MM.1S (cell line): Measurements from ENCODE around the gene LARGE1.
"Not testable (repeated sequence)": the region's sequence is repeated elsewhere in the genome, so short reads cannot be mapped to it uniquely, and the experiment has no call there.

ENCODE experiments used
- DNase-seq: peaks from one replicate; pipeline ENCODE4 v3.0.0-alpha.2; 2015
- H2AFZ ChIP-seq: fragments of 300-600 bp; sonication (generic); 2 replicates; pipeline ENCODE4 v1.6.0; 2016; ENCODE audit warnings: antibody characterized with exemption, low read length
- H3F3A ChIP-seq: fragments of 300-600 bp; sonication (generic); 2 replicates; pipeline ENCODE4 v1.6.1; 2016; ENCODE audit warnings: mild to moderate bottlenecking, antibody characterized with exemption, low read length, moderate library complexity, mixed read lengths; ENCODE audit not compliant: insufficient read depth
- H3K27ac ChIP-seq: fragments of 300-600 bp; sonication (generic); 2 replicates; pipeline ENCODE4 v1.5.1; 2016; ENCODE audit warnings: mild to moderate bottlenecking, low read length
- H3K27me3 ChIP-seq: fragments of 300-600 bp; sonication (generic); replicated peaks from 2 replicates; pipeline ENCODE4 v1.6.0; 2016; ENCODE audit warnings: low read length; ENCODE audit not compliant: insufficient read depth
- H3K36me3 ChIP-seq: fragments of 300-600 bp; sonication (generic); replicated peaks from 2 replicates; pipeline ENCODE4 v1.6.1; 2016; ENCODE audit warnings: mild to moderate bottlenecking, low read length, mixed read lengths; ENCODE audit not compliant: insufficient read depth
- H3K4me1 ChIP-seq: fragments of 300-600 bp; sonication (generic); 2 replicates; pipeline ENCODE4 v1.6.1; 2016; ENCODE audit warnings: low read length, mixed read lengths
- H3K4me2 ChIP-seq: fragments of 300-600 bp; sonication (generic); 2 replicates; pipeline ENCODE4 v1.6.0; 2016; ENCODE audit warnings: low read depth, low read length
- H3K4me3 ChIP-seq: fragments of 300-600 bp; sonication (generic); 2 replicates; pipeline ENCODE4 v1.5.1; 2016; ENCODE audit warnings: low read length, mixed read lengths
- H3K79me2 ChIP-seq: fragments of 300-600 bp; sonication (generic); 2 replicates; pipeline ENCODE4 v1.6.1; 2016; ENCODE audit warnings: mixed run types, low read length, mixed read lengths
- H3K9ac ChIP-seq: fragments of 300-600 bp; sonication (generic); 2 replicates; pipeline ENCODE4 v1.6.1; 2016; ENCODE audit warnings: low read length, mixed read lengths
- H3K9me2 ChIP-seq: fragments of 300-600 bp; sonication (generic); replicated peaks from 2 replicates; pipeline ENCODE4 v1.6.1; 2016; ENCODE audit warnings: mild to moderate bottlenecking, low read length, mixed read lengths; ENCODE audit not compliant: insufficient read depth
- H3K9me3 ChIP-seq: fragments of 300-600 bp; sonication (generic); replicated peaks from 2 replicates; pipeline ENCODE4 v1.6.1; 2016; ENCODE audit warnings: mild to moderate bottlenecking, low read length, mixed read lengths; ENCODE audit not compliant: insufficient read depth
- H4K20me1 ChIP-seq: fragments of 300-600 bp; sonication (generic); 2 replicates; pipeline ENCODE4 v1.6.1; 2016; ENCODE audit warnings: mild to moderate bottlenecking, low read length, moderate library complexity, mixed read lengths; ENCODE audit not compliant: insufficient read depth
- EZH2 ChIP-seq: fragments of 300-600 bp; sonication (generic); optimal IDR thresholded peaks from 2 replicates; pipeline ENCODE3; 2017; ENCODE audit warnings: low read depth, mild to moderate bottlenecking, antibody characterized with exemption, low read length, mixed read lengths
- EZH2phosphoT487 ChIP-seq: fragments of 300-600 bp; sonication (generic); IDR thresholded peaks from 2 replicates; pipeline ENCODE4 v1.6.1; 2018; ENCODE audit warnings: antibody characterized with exemption, low read length
- TF ChIP-seq, protein P1 (sequence below): fragments of 300-600 bp; sonication (generic); IDR thresholded peaks from 2 replicates; pipeline ENCODE4 v1.5.1; 2016; ENCODE audit warnings: antibody characterized with exemption, low read length, mixed read lengths

LARGE1 gene

DNA sequence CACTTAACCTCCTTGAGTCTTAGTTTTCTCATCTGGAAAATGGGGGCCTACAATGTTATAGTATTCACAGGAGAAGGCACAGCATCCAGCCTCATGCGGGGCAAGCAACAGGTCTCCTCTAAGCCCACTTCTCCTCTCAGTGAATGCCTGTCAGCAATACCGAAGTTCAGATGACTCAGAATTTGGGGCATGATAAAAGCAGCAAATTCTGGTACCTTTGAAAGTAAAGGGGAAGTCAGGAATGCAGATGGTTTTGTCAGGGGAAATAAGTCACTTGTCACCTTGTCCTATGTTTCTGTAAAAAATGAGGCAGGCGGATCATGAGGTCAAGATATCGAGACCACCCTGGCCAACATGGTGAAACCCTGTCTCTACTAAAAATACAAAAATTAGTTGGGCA, 350.2 kb downstream of the LARGE1 start:
- no peak for DNase-seq
- no peaks in the 10 kb centered on the region for H3K36me3 ChIP-seq
- peak overlapping the region; percentile 97; the same call in 1 of the 2 replicates for H3K4me2 ChIP-seq
- H3K4me1 ChIP-seq = peaks cover 32% of the 10 kb centered on the region
- peaks cover 44% of the 10 kb centered on the region for H3K79me2 ChIP-seq
- peak overlapping the region; percentile 99 for H3K27ac ChIP-seq
- H3K27me3 ChIP-seq = no peaks in the 10 kb centered on the region
- no peaks in the 10 kb centered on the region for H3K9me2 ChIP-seq
- H2AFZ ChIP-seq = peak overlapping the region; percentile 52; the same call in 1 of the 2 replicates
- no peak overlapping the region for H3K4me3 ChIP-seq
- TF ChIP-seq EZH2phosphoT487 = no peak
- no peak for TF ChIP-seq EZH2
- TF ChIP-seq, protein P1, sequence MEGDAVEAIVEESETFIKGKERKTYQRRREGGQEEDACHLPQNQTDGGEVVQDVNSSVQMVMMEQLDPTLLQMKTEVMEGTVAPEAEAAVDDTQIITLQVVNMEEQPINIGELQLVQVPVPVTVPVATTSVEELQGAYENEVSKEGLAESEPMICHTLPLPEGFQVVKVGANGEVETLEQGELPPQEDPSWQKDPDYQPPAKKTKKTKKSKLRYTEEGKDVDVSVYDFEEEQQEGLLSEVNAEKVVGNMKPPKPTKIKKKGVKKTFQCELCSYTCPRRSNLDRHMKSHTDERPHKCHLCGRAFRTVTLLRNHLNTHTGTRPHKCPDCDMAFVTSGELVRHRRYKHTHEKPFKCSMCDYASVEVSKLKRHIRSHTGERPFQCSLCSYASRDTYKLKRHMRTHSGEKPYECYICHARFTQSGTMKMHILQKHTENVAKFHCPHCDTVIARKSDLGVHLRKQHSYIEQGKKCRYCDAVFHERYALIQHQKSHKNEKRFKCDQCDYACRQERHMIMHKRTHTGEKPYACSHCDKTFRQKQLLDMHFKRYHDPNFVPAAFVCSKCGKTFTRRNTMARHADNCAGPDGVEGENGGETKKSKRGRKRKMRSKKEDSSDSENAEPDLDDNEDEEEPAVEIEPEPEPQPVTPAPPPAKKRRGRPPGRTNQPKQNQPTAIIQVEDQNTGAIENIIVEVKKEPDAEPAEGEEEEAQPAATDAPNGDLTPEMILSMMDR = no peak
- H3K9me3 ChIP-seq = no peaks in the 10 kb centered on the region
- peak overlapping the region; percentile 83; the same call in 1 of the 2 replicates for H3K9ac ChIP-seq
- H4K20me1 ChIP-seq = no peaks in the 10 kb centered on the region
- peaks cover 20% of the 10 kb centered on the region for H3F3A ChIP-seq

DNA sequence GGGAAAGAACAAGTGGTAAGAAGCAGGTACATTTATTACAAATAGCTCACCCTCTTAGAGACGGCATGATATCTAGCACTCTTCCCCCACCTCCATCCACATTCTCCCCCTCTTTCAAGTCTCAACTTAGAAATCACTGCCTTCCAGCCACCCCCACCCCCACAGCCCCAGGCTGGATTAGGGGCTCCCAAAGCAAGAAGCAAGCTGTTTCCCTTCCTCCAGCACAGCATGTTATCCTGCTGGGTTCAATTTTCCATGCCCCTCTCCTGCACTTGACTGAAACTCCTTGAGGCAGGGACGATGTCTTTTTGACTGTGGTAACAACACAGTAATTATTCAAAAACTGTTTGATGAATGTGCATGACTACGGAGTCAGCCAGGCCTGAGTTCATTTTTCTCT, 350.7 kb downstream of the LARGE1 start:
- Histone ChIP-seq H3K27ac (peak overlapping the region; percentile 99), H3K4me2 (peak overlapping the region; percentile 97), H3K36me3 (no peaks in the 10 kb centered on the region), H3K9me2 (no peaks in the 10 kb centered on the region), H2AFZ (peak overlapping the region; percentile 52), H3K4me3 (peak overlapping the region; percentile 58; the same call in 1 of the 2 replicates), H3K4me1 (peaks cover 32% of the 10 kb centered on the region), H3K79me2 (peaks cover 44% of the 10 kb centered on the region), H3K27me3 (no peaks in the 10 kb centered on the region), H3F3A (peaks cover 20% of the 10 kb centered on the region), H3K9ac (peak overlapping the region; percentile 83), H4K20me1 (no peaks in the 10 kb centered on the region), H3K9me3 (no peaks in the 10 kb centered on the region)
- DNase-seq = no peak
- no peak for TF ChIP-seq EZH2
- TF ChIP-seq, protein P1 = no peak
- TF ChIP-seq EZH2phosphoT487 = no peak

DNA sequence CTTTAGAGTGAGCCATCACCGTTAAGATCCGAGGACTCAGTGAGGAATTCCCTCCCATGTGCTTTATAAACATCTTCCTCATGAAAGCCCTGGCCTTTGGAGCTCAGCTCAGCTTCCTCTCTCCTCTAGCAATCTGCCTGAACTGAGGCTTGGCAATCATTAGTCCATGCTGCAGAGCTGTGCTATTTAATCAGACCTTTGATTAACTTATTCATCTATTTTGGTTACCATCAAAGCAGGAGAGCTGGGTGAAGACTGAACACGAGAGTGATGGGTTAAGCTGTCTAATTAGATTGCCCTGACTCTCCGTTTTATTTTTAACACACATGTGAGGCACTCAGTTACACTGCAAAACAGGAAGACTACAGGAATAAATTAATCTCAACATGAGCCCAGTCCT, 351.3 kb downstream of the LARGE1 start:
- peak overlapping the region; percentile 83 for H3K9ac ChIP-seq
- peaks cover 20% of the 10 kb centered on the region for H3F3A ChIP-seq
- H3K27ac ChIP-seq = peak overlapping the region; percentile 99
- H3K79me2 ChIP-seq = peaks cover 44% of the 10 kb centered on the region
- DNase-seq = peak; percentile 41
- H3K9me3 ChIP-seq = no peaks in the 10 kb centered on the region
- no peaks in the 10 kb centered on the region for H3K36me3 ChIP-seq
- H3K4me1 ChIP-seq = peaks cover 32% of the 10 kb centered on the region
- H4K20me1 ChIP-seq = no peaks in the 10 kb centered on the region
- H2AFZ ChIP-seq = peak overlapping the region; percentile 52
- peak overlapping the region; percentile 97 for H3K4me2 ChIP-seq
- H3K27me3 ChIP-seq = no peaks in the 10 kb centered on the region
- TF ChIP-seq, protein P1 = no peak
- TF ChIP-seq EZH2 = no peak
- TF ChIP-seq EZH2phosphoT487 = no peak
- no peaks in the 10 kb centered on the region for H3K9me2 ChIP-seq
- H3K4me3 ChIP-seq = peak overlapping the region; percentile 58

DNA sequence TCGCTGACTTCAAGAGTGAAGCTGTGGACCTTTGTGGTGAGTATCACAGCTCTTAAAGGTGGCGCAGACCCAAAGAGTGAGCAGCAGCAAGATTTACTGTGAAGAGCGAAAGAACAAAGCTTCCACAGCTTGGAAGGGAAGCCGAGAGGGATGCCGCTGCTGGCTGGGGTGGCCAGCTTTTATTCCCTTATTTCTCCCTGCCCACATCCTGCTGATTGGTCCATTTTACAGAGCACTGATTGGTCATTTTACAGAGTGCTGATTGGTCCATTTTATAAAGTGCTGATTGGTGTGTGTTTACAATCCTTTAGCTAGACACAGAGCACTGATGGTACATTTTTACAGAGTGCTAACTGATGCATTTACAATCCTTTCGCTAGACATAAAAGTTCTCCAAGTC, 353.8 kb downstream of the LARGE1 start:
- not testable (repeated sequence) for H2AFZ ChIP-seq, H3K4me2 ChIP-seq, H3K9me2 ChIP-seq, H3K36me3 ChIP-seq, H3K4me3 ChIP-seq, DNase-seq, H3K9me3 ChIP-seq, H3K27me3 ChIP-seq, H4K20me1 ChIP-seq, H3K9ac ChIP-seq
- Histone ChIP-seq H3K27ac (peak overlapping the region; percentile 8; the same call in 1 of the 2 replicates), H3K79me2 (peaks cover 44% of the 10 kb centered on the region), H3K4me1 (peaks cover 32% of the 10 kb centered on the region), H3F3A (peaks cover 20% of the 10 kb centered on the region)
